Esophagus squamous epithelium (tissue), 4 donors: ENCODE data around the gene BCL7B.

Experiments
- POLR2A ChIP-seq, 4 donors: fragments of 450-650 bp; IDR thresholded peaks; one replicate each; pipeline ENCODE4 v1.6.1; 2017; ENCODE audit warnings: antibody characterized with exemption in 4 of 4, mild to moderate bottlenecking in 4 of 4, moderate library complexity in 3 of 4
- TF ChIP-seq, protein P1 (sequence below), 6 experiments: fragments of 450-650 bp in 4 of 6; fragments of 200-600 bp in 2 of 6; sonication (generic) in 2 of 6; IDR thresholded peaks; one replicate each; pipeline ENCODE4 v1.5.1; 2016 to 2019; ENCODE audit warnings: antibody characterized with exemption in 6 of 6, mild to moderate bottlenecking in 4 of 6, moderate library complexity in 4 of 6

DNA sequence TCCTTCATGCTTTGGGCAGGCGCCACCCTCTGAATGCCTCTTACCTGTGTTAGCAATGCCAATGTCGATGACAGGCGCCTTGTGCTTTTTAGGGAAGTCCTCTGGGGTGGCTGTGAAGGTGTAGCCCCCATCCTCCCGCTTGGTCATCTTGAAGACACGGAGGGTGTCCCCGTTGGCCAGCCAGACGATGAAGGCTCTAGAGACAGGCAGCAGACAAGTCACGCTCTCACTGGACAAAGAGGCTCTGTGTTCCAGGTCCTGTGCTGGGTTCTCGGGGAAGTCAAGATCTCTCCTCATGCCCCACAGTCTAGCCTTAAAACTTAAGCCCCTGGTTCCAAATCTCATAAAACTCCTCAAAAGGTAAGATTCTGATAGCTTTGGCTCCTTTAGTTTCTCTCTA, 15.8 kb upstream of the BCL7B start:
- TF ChIP-seq, protein P1, sequence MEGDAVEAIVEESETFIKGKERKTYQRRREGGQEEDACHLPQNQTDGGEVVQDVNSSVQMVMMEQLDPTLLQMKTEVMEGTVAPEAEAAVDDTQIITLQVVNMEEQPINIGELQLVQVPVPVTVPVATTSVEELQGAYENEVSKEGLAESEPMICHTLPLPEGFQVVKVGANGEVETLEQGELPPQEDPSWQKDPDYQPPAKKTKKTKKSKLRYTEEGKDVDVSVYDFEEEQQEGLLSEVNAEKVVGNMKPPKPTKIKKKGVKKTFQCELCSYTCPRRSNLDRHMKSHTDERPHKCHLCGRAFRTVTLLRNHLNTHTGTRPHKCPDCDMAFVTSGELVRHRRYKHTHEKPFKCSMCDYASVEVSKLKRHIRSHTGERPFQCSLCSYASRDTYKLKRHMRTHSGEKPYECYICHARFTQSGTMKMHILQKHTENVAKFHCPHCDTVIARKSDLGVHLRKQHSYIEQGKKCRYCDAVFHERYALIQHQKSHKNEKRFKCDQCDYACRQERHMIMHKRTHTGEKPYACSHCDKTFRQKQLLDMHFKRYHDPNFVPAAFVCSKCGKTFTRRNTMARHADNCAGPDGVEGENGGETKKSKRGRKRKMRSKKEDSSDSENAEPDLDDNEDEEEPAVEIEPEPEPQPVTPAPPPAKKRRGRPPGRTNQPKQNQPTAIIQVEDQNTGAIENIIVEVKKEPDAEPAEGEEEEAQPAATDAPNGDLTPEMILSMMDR (IDR thresholded peaks at IDR 0.05), result no peak
- TF ChIP-seq POLR2A (IDR thresholded peaks at IDR 0.05), result no peak
